Vagina (tissue), 2 donors: Measurements from ENCODE around the gene POU2AF2. TPM values are rescaled to one million over a fixed set of nuclear protein-coding genes. Genes with fewer than 3 reads are reported as not detected.

Source experiments
- DNase-seq, 2 donors: peaks; one replicate each; pipeline ENCODE4 v3.0.0-alpha.2; 2017; ENCODE audit errors: extremely low spot score in 2 of 2
- H3K27ac ChIP-seq: fragments of 200-600 bp; sonication (generic); one replicate; pipeline ENCODE4 v1.5.1; 2019
- H3K27me3 ChIP-seq: fragments of 200-600 bp; sonication (generic); one replicate; pipeline ENCODE4 v1.5.1; 2019
- H3K36me3 ChIP-seq, 2 donors: fragments of 200-600 bp; sonication (generic); one replicate each; pipeline ENCODE4 v1.5.1; 2017 to 2019
- H3K4me1 ChIP-seq: fragments of 200-600 bp; sonication (generic); one replicate; pipeline ENCODE4 v1.5.1; 2019
- H3K4me3 ChIP-seq, 2 donors: fragments of 200-600 bp; sonication (generic); 1 replicate in 1 of 2; 2 replicates in 1 of 2; pipeline ENCODE4 v1.5.1; 2016 to 2019
- H3K9me3 ChIP-seq: fragments of 200-600 bp; sonication (generic); one replicate; pipeline ENCODE4 v1.5.1; 2019
- POLR2A ChIP-seq, 2 donors: fragments of 450-650 bp; IDR thresholded peaks; one replicate each; pipeline ENCODE4 v1.6.1; 2017; ENCODE audit warnings: antibody characterized with exemption in 2 of 2, mild to moderate bottlenecking in 2 of 2, moderate library complexity in 2 of 2
- POLR2AphosphoS5 ChIP-seq, 2 donors: sonication (generic); formaldehyde crosslinking; IDR thresholded peaks; one replicate each; pipeline ENCODE4 v1.9.0; 2017; ENCODE audit warnings: antibody characterized with exemption in 2 of 2, mild to moderate bottlenecking in 2 of 2, low read depth in 1 of 2; ENCODE audit not compliant: insufficient read depth in 1 of 2
- intact Hi-C: fragments of 100-400 bp; cut with DNase I; formaldehyde crosslinking; loops from one replicate; pipeline ENCODE4 v1.15.1; 2023
- total RNA-seq: library from RNA; depleted of rRNA; stranded (reverse); fragments of >200 nt; gene quantifications from one replicate; pipeline ENCODE4 v1.2.3, GENCODE V29; 2016
- TF ChIP-seq, protein P1 (sequence below), 3 experiments: fragments of 450-650 bp in 2 of 3; fragments of 200-600 bp in 1 of 3; sonication (generic) in 1 of 3; IDR thresholded peaks; one replicate each; pipeline ENCODE4 v1.5.1; 2017 to 2019; ENCODE audit warnings: antibody characterized with exemption in 3 of 3, mild to moderate bottlenecking in 2 of 3, moderate library complexity in 2 of 3

POU2AF2 gene
- total RNA-seq, 1 donor from 2014 or later = not detected

DNA sequence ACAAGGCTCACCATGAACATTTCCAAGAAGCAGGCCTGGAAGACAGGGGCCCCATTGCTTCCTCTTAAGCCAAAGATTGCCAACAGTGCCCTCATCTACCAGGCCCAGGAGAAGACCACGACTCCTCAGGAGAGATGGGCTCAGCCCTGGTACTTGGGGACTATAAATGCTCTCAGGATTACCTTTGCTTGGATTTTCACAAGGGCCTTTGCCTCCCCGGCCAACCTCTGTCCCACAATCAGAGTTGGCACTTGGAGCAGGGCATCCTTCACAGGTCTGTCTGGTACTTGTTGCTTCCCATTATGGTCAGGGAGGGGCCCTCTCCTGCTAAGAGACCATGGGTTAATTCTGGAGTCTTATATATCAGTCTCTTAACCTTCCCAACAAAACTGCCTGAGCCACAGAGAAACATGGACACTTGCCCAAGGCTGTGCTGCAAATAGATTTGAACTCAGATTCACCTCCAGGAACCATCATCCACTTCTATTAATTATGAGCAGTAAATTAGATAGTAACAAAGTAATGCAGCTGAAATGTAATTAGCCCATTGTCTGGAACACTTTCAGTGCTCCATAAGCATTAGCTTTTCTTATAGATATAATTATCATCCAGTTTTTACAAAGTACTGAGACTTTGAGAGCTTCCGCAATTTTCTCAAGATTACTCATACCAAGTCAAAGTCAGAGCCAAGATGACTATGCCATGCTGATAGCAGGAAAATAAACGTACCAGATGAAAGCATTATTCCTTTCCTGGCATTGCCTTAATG lies 86.4 kb downstream of the POU2AF2 start:
- H3K27ac ChIP-seq = peak overlapping the region; percentile 31
- intact Hi-C loops = no loop called here
- no peaks in the 10 kb centered on the region for H3K27me3 ChIP-seq
- H3K36me3 ChIP-seq = no peaks in the 10 kb centered on the region
- no peak for DNase-seq
- H3K9me3 ChIP-seq = no peaks in the 10 kb centered on the region
- H3K4me1 ChIP-seq = peaks cover 81% of the 10 kb centered on the region
- TF ChIP-seq, protein P1, sequence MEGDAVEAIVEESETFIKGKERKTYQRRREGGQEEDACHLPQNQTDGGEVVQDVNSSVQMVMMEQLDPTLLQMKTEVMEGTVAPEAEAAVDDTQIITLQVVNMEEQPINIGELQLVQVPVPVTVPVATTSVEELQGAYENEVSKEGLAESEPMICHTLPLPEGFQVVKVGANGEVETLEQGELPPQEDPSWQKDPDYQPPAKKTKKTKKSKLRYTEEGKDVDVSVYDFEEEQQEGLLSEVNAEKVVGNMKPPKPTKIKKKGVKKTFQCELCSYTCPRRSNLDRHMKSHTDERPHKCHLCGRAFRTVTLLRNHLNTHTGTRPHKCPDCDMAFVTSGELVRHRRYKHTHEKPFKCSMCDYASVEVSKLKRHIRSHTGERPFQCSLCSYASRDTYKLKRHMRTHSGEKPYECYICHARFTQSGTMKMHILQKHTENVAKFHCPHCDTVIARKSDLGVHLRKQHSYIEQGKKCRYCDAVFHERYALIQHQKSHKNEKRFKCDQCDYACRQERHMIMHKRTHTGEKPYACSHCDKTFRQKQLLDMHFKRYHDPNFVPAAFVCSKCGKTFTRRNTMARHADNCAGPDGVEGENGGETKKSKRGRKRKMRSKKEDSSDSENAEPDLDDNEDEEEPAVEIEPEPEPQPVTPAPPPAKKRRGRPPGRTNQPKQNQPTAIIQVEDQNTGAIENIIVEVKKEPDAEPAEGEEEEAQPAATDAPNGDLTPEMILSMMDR (IDR thresholded peaks at IDR 0.05) = no peak
- TF ChIP-seq POLR2AphosphoS5 (IDR thresholded peaks at IDR 0.05; ENCODE audit: insufficient read depth in 1 of 2, low read depth in 1 of 2) = peak in 1 of 2 donors; percentile 68
- H3K4me3 ChIP-seq = no peak overlapping the region

DNA sequence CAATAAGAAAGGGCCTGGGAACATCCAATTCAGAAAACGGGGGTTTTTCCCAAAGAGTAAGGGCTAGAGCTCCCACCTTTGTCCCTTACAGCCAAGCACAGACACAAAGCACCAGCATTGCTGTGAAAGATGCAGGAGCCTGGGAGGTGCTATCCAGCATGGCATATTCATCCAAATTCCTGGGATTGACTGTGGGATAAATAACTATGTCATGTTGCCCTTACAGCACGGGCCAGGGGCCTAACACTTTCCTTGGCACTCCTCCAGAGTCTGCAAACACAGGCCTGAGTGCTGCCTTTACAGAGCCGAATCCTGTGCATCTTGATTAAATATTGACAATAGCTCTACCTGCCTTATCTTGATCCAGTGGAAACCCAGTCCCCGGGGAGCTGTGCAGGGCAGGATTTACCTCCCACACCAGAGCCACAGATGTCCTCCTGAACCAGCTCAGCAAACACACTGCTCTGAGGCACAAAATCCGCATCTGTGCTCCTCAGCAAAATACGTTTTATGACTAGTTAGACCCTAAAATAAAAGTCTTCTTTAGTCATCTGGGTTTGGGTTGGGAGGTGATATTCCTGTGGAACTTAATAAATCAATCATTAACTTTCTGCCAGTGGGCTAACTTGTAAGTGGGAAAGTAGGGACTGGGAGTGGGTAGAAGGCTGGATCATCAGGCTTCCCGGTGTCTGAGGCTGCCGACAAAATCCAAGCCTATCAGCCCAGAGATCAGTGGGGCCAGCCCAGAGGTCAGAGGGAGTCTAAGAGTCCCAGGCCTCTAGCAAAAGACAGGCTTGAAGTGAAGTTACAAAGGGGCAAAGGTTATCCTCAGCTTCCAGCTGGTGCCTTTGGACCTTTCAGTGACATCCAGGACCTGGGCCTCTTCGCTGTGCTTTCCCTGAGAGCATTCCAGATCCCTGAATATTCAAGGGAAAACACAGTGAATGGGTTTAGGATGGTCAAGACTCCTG lies 89.3 kb downstream of the POU2AF2 start:
- TF ChIP-seq POLR2AphosphoS5 (IDR thresholded peaks at IDR 0.05; ENCODE audit: insufficient read depth in 1 of 2, low read depth in 1 of 2) = no peak
- no peak for TF ChIP-seq POLR2A (IDR thresholded peaks at IDR 0.05)
- TF ChIP-seq, protein P1 (IDR thresholded peaks at IDR 0.05) = no peak
- H3K36me3 ChIP-seq = no peaks in the 10 kb centered on the region
- no peak overlapping the region for H3K27ac ChIP-seq
- H3K27me3 ChIP-seq = no peaks in the 10 kb centered on the region
- DNase-seq = no peak
- intact Hi-C loops = no loop called here
- peaks cover 61% of the 10 kb centered on the region for H3K4me1 ChIP-seq
- no peak overlapping the region for H3K4me3 ChIP-seq
- H3K9me3 ChIP-seq = no peaks in the 10 kb centered on the region

DNA sequence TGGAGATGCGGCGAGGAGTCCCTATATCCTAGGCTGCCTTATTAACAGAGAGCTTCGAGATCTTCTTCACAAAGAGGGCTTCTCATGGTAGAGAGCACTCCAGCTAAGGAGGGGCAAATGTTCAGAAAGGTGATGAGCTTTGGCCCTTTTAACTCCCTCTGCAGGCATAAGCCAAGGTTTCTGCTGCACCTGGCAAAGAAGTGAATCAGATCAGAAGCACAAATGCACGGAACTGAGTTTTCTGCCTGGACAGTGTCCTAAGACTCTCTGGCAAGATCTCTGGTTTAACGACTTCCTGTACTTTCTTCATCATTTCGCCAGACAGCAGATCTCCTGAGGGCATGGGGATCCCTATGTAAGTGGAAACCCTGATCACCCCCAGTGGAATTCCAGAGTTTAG lies 90.0 kb downstream of the POU2AF2 start:
- H3K4me1 ChIP-seq = peaks cover 54% of the 10 kb centered on the region
- intact Hi-C loops = no loop called here
- TF ChIP-seq POLR2A (IDR thresholded peaks at IDR 0.05) = no peak
- no peak for TF ChIP-seq POLR2AphosphoS5 (IDR thresholded peaks at IDR 0.05; ENCODE audit: insufficient read depth in 1 of 2, low read depth in 1 of 2)
- TF ChIP-seq, protein P1 (IDR thresholded peaks at IDR 0.05) = no peak
- H3K4me3 ChIP-seq = no peak overlapping the region
- no peaks in the 10 kb centered on the region for H3K27me3 ChIP-seq
- H3K36me3 ChIP-seq = no peaks in the 10 kb centered on the region
- DNase-seq = no peak
- no peaks in the 10 kb centered on the region for H3K9me3 ChIP-seq
- H3K27ac ChIP-seq = no peak overlapping the region

Other genes with a start within 250 kb of the POU2AF2 start
- 3.2 TPM for gene POU2AF3, start 52.8 kb downstream of the POU2AF2 start, total RNA-seq
- gene POU2AF1, start 133.6 kb downstream of the POU2AF2 start, total RNA-seq = not detected